ENCODE data around the gene NPEPPS.
"Not testable (repeated sequence)": the region's sequence is repeated elsewhere in the genome, so short reads cannot be mapped to it uniquely, and the experiment has no call there.

DNA sequence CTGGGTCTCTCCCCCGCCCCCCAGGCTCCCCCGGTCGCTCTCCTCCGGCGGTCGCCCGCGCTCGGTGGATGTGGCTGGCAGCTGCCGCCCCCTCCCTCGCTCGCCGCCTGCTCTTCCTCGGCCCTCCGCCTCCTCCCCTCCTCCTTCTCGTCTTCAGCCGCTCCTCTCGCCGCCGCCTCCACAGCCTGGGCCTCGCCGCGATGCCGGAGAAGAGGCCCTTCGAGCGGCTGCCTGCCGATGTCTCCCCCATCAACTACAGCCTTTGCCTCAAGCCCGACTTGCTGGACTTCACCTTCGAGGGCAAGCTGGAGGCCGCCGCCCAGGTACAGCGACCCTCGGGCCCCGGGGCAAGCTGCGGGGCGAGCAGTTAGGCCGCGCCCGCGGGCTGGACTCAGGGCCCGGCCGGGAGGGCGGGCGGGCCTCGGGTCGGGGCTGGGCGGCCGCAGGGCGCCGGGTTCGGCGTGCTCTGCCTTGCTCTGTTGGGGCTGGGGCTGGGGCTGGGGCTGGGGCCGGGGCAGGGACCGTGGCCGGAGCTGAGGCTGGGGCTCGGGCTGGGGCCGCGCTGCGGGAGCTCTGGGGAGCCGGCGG lies 419 bp downstream of the NPEPPS start:
- TF ChIP-seq CTCF (IDR thresholded peaks at IDR 0.05; ENCODE audit: low read depth, low read length); POLR2A (IDR thresholded peaks at IDR 0.05; ENCODE audit: extremely low read depth, insufficient read length): not testable (repeated sequence)
- TF ChIP-seq, protein P1, sequence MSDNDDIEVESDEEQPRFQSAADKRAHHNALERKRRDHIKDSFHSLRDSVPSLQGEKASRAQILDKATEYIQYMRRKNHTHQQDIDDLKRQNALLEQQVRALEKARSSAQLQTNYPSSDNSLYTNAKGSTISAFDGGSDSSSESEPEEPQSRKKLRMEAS (IDR thresholded peaks at IDR 0.05; ENCODE audit: low read depth, low read length), result not testable (repeated sequence)
